HG02678 (cell line): ENCODE data around the gene GPC5.

Experiments
- ATAC-seq: cut with Tn5 transposase; IDR thresholded peaks from one replicate; pipeline ENCODE4 v1.9.1; 2021; ENCODE audit warnings: mild to moderate bottlenecking, moderate library complexity; ENCODE audit not compliant: unreplicated experiment

The GPC5 gene

DNA sequence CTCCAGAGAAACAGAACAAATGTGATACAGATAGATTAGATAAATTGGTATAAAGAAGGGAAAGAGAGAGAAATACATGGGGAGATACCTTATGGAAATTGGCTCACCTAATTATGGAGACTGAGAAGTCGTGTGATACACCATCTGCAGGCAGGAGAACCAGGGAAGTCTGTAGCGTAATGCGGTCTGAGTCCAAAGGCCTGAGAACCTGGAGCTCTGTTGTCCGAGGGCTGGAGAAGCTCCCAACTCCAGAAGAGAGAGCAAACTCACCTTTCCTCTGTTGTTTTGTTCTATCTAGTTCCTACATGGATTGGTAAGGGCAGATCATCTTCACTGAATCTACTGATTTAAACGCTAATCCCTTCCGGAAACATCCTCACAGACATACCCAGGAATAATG lies 1179.9 kb downstream of the GPC5 start:
- ATAC-seq, result no peak

DNA sequence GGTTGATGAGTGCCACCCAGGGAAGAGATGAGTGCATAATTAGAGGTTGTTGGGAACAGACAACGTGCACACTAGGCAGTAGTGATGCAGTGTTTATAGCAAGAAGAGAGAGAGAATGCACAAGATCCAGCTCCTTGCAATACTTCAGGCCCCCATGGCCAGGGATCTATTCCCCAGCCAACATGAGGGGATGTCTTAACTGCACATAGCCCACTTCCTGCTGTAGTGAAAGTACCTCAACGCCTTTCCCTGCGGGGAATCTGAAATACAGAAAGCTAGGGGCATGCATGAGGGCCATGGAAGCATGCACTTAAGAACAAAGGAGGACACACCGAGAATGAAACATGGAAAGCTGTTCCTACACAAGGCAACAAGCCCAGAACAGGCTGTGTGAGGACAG lies 1191.5 kb downstream of the GPC5 start:
- no peak for ATAC-seq

DNA sequence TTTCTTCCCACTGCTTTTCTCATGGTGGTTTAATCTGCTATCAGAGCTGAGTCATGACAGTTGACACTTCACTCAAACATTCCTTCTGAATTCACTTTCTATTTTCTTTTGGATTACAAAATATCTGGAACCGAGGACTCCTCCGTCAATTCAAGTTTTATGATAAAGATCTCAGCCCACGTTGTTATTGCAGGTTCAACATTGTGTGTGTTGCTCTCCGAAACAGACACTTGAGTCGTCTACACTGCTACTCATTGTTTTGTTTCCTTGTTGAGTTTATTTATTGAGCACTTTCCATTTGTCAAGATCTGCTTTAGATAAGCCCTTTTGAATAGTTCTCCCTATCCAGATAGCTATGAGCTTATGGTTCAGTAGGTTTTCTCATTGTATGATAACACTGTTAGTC lies 1192.1 kb downstream of the GPC5 start:
- no peak for ATAC-seq

- ATAC-seq, result no peak
These were observed 1192.7 kb downstream of the GPC5 start for GRCh38 chr13:92591117-92591516.

DNA sequence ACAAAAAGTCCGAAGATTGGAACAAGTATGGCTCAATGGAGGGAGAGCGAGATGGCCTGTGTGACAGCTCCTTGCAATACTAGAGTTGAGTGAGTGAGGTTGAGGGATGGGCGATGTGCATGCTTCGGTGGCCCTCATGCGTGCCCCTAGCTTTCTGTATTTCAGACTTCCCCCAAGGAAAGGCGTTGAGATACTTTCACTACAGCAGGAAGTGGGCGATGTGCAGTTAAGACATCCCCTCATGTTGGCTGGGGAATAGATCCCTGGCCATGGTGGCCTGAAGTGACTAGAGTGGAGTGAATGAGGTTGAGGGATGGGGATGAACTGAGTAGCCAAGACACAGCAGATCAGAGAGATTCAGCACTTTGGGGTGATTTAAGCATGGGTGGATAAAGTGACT lies 1194.3 kb downstream of the GPC5 start:
- ATAC-seq, result no peak

GRCh38 chr13:92602560-92602959 lies 1204.1 kb downstream of the GPC5 start:
- no peak for ATAC-seq

DNA sequence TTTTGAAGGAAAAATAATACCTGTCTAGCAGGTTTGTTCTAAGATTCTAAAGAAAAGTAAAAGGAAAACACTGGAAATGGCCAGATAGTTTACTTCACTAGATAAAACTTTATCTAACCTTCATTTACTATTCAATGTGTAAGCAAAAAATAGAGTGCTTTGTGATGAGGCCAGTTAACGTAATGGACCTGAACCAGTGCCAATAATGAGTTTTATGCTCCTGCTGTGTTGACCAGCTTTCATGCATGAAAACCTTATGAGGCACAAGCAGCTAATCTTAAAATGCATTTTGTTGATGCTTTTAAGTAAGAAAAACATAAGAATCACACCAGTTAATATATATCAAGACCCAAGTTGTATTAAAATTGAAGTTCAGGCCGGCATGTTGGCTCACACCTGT lies 1211.0 kb downstream of the GPC5 start:
- ATAC-seq, result no peak

- ATAC-seq, result no peak
These were observed 1214.5 kb downstream of the GPC5 start for GRCh38 chr13:92612892-92613291.

DNA sequence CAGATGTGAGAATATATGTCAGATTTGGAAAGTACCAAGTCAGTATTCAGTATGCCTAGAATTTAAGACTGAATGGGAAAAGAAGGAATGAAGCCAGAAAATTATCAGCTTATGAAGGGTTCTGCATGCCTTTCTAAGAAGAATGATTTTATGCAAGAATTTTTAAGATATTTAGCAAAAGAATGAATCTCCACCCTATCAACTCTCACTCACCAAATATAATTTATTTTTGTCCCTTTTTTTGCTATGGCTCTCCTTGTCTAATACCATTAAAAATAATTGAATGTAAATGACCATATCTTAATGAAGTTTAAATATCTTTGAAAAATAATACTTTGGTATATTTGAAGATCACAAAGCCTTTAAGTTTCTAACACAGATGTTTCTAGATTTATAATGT lies 1215.5 kb downstream of the GPC5 start:
- ATAC-seq, result no peak

DNA sequence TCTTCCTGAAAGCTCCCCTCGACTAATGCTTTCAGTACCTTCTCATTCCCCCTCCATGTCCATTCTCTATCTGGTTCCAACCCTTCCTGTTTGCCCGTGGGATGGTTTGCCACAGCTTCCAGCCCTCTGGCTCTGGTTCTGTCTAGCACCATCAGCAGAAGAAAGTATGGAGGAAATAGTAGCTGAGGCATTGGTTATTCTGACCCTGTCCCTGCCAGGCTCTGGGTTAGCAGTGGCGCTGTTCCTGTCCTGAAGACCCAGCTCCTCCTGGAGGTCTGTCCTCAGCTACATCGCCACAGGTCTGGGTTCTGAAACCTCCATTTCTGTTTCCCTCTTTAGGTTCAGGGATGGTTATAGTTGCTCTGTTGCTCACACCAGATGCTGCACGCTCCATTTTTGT lies 1223.6 kb downstream of the GPC5 start:
- ATAC-seq, result no peak

GRCh38 chr13:92622905-92623304 lies 1224.5 kb downstream of the GPC5 start:
- no peak for ATAC-seq

DNA sequence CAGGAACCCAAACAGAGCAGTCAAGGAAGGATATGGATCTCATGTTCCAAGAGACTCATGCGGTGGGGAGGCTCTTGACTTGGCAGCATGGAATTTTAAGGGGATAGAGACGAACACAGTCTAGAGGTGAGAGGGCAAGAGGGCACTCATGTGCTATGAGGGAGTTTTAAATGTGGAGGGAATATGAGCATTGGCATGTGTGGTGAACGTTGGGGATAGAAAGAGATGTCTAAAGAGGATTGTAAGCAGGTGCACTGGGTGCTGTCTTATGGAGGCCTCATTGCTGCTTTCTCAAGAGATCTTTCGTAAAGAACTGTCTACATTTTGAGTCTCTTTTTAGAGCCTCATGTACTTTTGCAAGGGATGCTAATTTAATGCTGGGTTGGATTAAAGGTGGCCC lies 1227.9 kb downstream of the GPC5 start:
- ATAC-seq, result no peak

DNA sequence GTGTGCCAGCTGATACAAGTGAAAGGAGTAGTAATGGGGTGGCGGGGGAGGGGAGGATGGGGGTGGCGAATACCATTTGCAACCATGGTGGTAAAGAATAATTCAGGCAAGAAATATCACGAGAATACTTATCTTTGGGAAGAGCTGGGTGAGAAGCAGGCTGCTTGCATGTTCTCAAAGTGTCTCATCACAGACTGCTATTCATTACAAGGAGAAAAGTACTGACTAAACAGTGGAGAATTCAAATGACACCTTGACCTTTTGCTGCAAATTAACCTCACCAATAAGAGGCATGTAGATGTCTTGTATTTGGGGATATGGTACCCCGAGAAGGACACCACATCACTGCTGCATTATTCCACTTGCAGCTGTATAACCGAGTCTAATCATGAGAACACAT lies 1242.5 kb downstream of the GPC5 start:
- no peak for ATAC-seq

- no peak for ATAC-seq
These were observed 1250.9 kb downstream of the GPC5 start for GRCh38 chr13:92649140-92649813.

- no peak for ATAC-seq
These were observed 1257.7 kb downstream of the GPC5 start for GRCh38 chr13:92656103-92656502.

GRCh38 chr13:92656648-92657047 lies 1258.2 kb downstream of the GPC5 start:
- ATAC-seq, result no peak

GRCh38 chr13:92657565-92657964 lies 1259.1 kb downstream of the GPC5 start:
- ATAC-seq, result no peak

GRCh38 chr13:92658293-92658692 lies 1259.9 kb downstream of the GPC5 start:
- ATAC-seq, result no peak

- no peak for ATAC-seq
These were observed 1263.0 kb downstream of the GPC5 start for GRCh38 chr13:92661406-92661805.

GRCh38 chr13:92668157-92668556 lies 1269.7 kb downstream of the GPC5 start:
- ATAC-seq, result no peak

DNA sequence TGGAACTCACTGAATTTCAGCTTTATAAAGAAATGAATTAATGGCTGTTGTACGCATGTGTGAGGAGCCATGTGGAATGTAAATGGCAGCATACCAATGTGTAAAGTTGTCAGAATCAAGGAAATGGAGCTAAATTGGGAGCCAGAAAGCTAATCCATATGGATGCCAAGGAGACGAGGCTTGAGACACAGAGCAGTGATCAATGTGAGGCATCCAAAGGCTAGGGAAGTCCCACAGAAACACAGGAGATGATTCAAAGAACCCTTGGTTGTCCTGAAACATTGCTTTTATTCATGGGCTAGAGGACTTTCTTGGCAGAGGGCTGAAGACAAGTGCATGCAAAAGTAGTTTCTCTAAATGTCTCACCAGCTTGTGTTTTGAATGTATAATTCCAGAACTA lies 1271.7 kb downstream of the GPC5 start:
- no peak for ATAC-seq

GRCh38 chr13:92671821-92672220 lies 1273.4 kb downstream of the GPC5 start:
- ATAC-seq, result no peak

- no peak for ATAC-seq
These were observed 1277.8 kb downstream of the GPC5 start for GRCh38 chr13:92676246-92676645.
